A549 (cell line): ENCODE results near the gene SPAG6. TPM values are rescaled to one million over a fixed set of nuclear protein-coding genes. Genes with fewer than 3 reads are reported as not detected.

Source experiments
- ATAC-seq, 2 experiments: fragments of 200-7000 bp in 1 of 2; fragments of >200 bp in 1 of 2; cut with Nextera tagmentation in 1 of 2; cut with Tn5 transposase in 1 of 2; 3 replicates each; pipeline versions ENCODE4 v1.8.0 to v1.9.1; 2018 to 2020; ENCODE audit warnings: mild to moderate bottlenecking in 1 of 2, moderate library complexity in 1 of 2
- CTCF ChIA-PET: fragments of 300-600 bp; sonication (Branson Sonifier 250); formaldehyde crosslinking; extraction: SDS; loops from one replicate; lab custom pipeline; 2021; ENCODE audit warnings: antibody characterized with exemption, inconsistent platforms; lab: Yijun Ruan, JAX
- POLR2A ChIA-PET: fragments of 350-600 bp; formaldehyde crosslinking; extraction: SDS; loops from one replicate; lab custom pipeline; 2021; ENCODE audit warnings: antibody characterized with exemption, inconsistent platforms; lab: Yijun Ruan, JAX
- DNase-seq, 2 experiments: peaks; one replicate each; pipeline versions ENCODE4 v3.0.0 to v3.0.0-alpha.2; 2011 to 2016; ENCODE audit warnings: low read depth in 1 of 2, low spot score in 1 of 2
- FAIRE-seq: peaks from 2 replicates; lab custom pipeline; 2011; peaks lifted over from hg19 to GRCh38; lab: Jason Lieb, UNC
- H3K27ac ChIP-seq, 2 experiments: fragments of >200 bp; sonication (Bioruptor Twin); formaldehyde crosslinking; 3 replicates each; pipeline ENCODE4 v1.5.1; 2016 to 2017
- H3K4me1 ChIP-seq: fragments of >200 bp; sonication (Bioruptor Twin); formaldehyde crosslinking; 3 replicates; pipeline ENCODE4 v1.6.1; 2016
- H3K4me2 ChIP-seq: fragments of >200 bp; sonication (Bioruptor Twin); formaldehyde crosslinking; 3 replicates; pipeline ENCODE4 v1.6.1; 2016
- H3K4me3 ChIP-seq: fragments of >200 bp; sonication (Bioruptor Twin); formaldehyde crosslinking; 3 replicates; pipeline ENCODE4 v1.5.1; 2016
- H3K9me3 ChIP-seq: fragments of >200 bp; sonication (Bioruptor Twin); formaldehyde crosslinking; 3 replicates; pipeline ENCODE4 v1.6.1; 2016
- BHLHE40 ChIP-seq: IDR thresholded peaks from 2 replicates; pipeline ENCODE4 v1.6.1; 2012; ENCODE audit warnings: low read depth, low read length, inconsistent platforms
- CTCF ChIP-seq: fragments of >200 bp; sonication (Bioruptor Twin); formaldehyde crosslinking; IDR thresholded peaks from 3 replicates; pipeline ENCODE4 v1.5.1; 2016
- HMGXB4 ChIP-seq: fragments of 250-450 bp; sonication (Bioruptor Pico); IDR thresholded peaks from 2 replicates; pipeline ENCODE4 v1.5.0; 2021; ENCODE audit warnings: mild to moderate bottlenecking, moderate library complexity, borderline replicate concordance
- HOXA7 ChIP-seq: fragments of 250-450 bp; sonication (Bioruptor Pico); IDR thresholded peaks from 2 replicates; pipeline ENCODE4 v1.5.0; 2020; ENCODE audit warnings: mild to moderate bottlenecking, moderate library complexity
- KDM1A ChIP-seq: fragments of 200-600 bp; sonication (generic); IDR thresholded peaks from 2 replicates; pipeline ENCODE4 v1.6.1; 2016; ENCODE audit warnings: low read depth, mild to moderate bottlenecking
- KDM5A ChIP-seq: fragments of 200-600 bp; sonication (generic); IDR thresholded peaks from 2 replicates; pipeline ENCODE4 v1.6.1; 2016; ENCODE audit warnings: antibody characterized with exemption, mild to moderate bottlenecking
- MAZ ChIP-seq: fragments of 150-350 bp; IDR thresholded peaks from 2 replicates; pipeline ENCODE4 v1.6.1; 2014; ENCODE audit warnings: antibody characterized with exemption, low read depth, low read length, borderline replicate concordance
- MYC ChIP-seq: IDR thresholded peaks from 2 replicates; pipeline ENCODE4 v1.6.1; 2012; ENCODE audit warnings: mild to moderate bottlenecking, inconsistent platforms, low read length, improper control_type of control experiment, borderline replicate concordance
- NPAS2 ChIP-seq: fragments of 250-450 bp; sonication (Bioruptor Pico); IDR thresholded peaks from 2 replicates; pipeline ENCODE4 v1.8.0; 2022; ENCODE audit warnings: mild to moderate bottlenecking, moderate library complexity, borderline replicate concordance
- NR3C1 ChIP-seq: fragments of >200 bp; sonication (Bioruptor Twin); formaldehyde crosslinking; IDR thresholded peaks from 3 replicates; pipeline ENCODE4 v1.6.1; 2017
- PBX3 ChIP-seq: IDR thresholded peaks from 2 replicates; pipeline ENCODE4 v1.6.1; 2012
- RAD21 ChIP-seq, 2 experiments: fragments of >200 bp in 1 of 2; sonication (Bioruptor Twin) in 1 of 2; formaldehyde crosslinking in 1 of 2; IDR thresholded peaks in 1 of 2; conservative IDR thresholded peaks in 1 of 2; 2 replicates in 1 of 2; 3 replicates in 1 of 2; pipeline ENCODE4 v1.6.1; 2012 to 2018; ENCODE audit warnings: inconsistent platforms in 1 of 2
- RARB ChIP-seq: fragments of 250-450 bp; sonication (Bioruptor Pico); IDR thresholded peaks from 2 replicates; pipeline ENCODE4 v1.8.0; 2021; ENCODE audit warnings: mild to moderate bottlenecking, moderate library complexity
- RFX5 ChIP-seq: fragments of 450-650 bp; IDR thresholded peaks from 2 replicates; pipeline ENCODE4 v1.7.1; 2014; ENCODE audit warnings: antibody characterized with exemption, mild to moderate bottlenecking, moderate library complexity
- SMC3 ChIP-seq: fragments of >200 bp; sonication (Bioruptor Twin); formaldehyde crosslinking; IDR thresholded peaks from 3 replicates; pipeline ENCODE4 v1.6.1; 2018; ENCODE audit warnings: inconsistent platforms
- SREBF2 ChIP-seq: fragments of 450-650 bp; IDR thresholded peaks from 2 replicates; pipeline ENCODE4 v1.6.1; 2014; ENCODE audit warnings: mild to moderate bottlenecking, moderate library complexity
- USF2 ChIP-seq: fragments of 450-650 bp; IDR thresholded peaks from 2 replicates; pipeline ENCODE4 v1.6.1; 2014; ENCODE audit warnings: antibody characterized with exemption
- ZC3H11A ChIP-seq: fragments of 450-650 bp; IDR thresholded peaks from 2 replicates; pipeline ENCODE4 v1.6.1; 2014; ENCODE audit warnings: antibody characterized with exemption, mild to moderate bottlenecking
- WGBS: methylation state at CpG from one replicate; pipeline ENCODE4 v1.1.6; 2017; ENCODE audit errors: missing lambda C conversion rate; 5-methylcytosine and 5-hydroxymethylcytosine counted together
- polyA plus RNA-seq, 4 experiments: library from polyadenylated mRNA; depleted of rRNA in 3 of 4; stranded (reverse); fragments of >200 nt; fragmentation: RNase III in 1 of 4; extraction: RNeasy Plus Mini Kit Qiagen cat#74134 plus additional on column Dnase treatment in 1 of 4; gene quantifications; 2 replicates in 3 of 4; 3 replicates in 1 of 4; pipeline ENCODE4 v1.2.3, GENCODE V29; 2011 to 2017
- TF ChIP-seq, protein P1 (sequence below): fragments of 250-450 bp; sonication (Bioruptor Pico); IDR thresholded peaks from 2 replicates; pipeline ENCODE4 v1.5.0; 2020; ENCODE audit warnings: low read depth, mild to moderate bottlenecking, moderate library complexity
- TF ChIP-seq, protein P2 (sequence below): fragments of >200 bp; sonication (Bioruptor Twin); formaldehyde crosslinking; IDR thresholded peaks from 2 replicates; pipeline ENCODE4 v1.6.1; 2016

SPAG6 gene
- polyA plus RNA-seq, 2 of the 4 experiments (the other 2 are of a cell fraction), result 0.04 TPM; not detected in 1

DNA sequence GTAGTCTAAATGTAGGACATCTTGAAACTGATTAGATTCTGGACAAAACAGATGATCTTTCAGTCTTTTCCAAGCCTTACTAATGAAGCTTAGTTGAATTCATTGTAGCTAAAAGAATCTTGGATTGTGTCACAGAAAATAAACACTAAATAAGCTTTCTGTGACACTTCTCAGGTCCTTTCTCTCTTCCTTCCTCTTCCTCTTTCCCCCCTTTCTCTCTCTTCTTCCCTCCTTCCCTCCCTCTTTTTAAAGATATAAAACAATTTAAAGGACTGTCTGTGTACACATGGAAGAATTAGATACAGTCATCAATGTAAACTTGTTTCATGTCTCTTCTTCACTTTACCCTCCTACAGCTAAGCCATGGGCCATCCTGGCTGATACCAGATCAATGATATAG, 34.4 kb upstream of the SPAG6 start (continued):
- TF ChIP-seq, protein P1, sequence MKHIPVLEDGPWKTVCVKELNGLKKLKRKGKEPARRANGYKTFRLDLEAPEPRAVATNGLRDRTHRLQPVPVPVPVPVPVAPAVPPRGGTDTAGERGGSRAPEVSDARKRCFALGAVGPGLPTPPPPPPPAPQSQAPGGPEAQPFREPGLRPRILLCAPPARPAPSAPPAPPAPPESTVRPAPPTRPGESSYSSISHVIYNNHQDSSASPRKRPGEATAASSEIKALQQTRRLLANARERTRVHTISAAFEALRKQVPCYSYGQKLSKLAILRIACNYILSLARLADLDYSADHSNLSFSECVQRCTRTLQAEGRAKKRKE, result no peak
- TF ChIP-seq MAZ, result no peak

DNA sequence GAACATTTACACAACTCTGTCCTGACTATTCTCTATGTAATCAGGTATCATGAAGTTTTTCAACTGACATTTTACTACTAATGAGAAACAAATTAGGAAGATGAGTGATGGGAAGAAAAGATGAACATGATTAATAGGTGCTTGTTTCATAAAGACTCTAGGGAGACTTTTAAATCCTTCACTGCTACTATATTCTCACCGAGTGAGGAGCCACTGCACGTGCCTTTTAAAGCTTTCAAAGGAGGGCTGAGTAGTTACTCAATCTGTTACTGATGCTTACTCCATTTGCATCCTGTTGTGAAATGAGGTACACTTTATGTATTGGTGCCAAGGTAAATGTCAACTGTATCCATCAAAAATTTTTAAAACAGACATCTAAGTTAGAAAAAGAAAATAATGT, 30.4 kb upstream of the SPAG6 start:
- peaks cover 20% of the 10 kb centered on the region for H3K4me1 ChIP-seq
- TF ChIP-seq CTCF (no peak), NPAS2 (CRISPR knock-in tag) (no peak), RFX5 (no peak), SREBF2 (no peak), ZC3H11A (no peak), HMGXB4 (CRISPR knock-in tag) (no peak), MYC (no peak), USF2 (no peak), RAD21 (conservative IDR thresholded peaks at IDR 0.05 in 1 of 2, IDR thresholded peaks at IDR 0.05 in 1 of 2) (no peak), BHLHE40 (no peak), KDM1A (no peak), NR3C1 (no peak), KDM5A (no peak), HOXA7 (CRISPR knock-in tag) (no peak), PBX3 (no peak), RARB (CRISPR knock-in tag) (no peak), SMC3 (no peak)
- TF ChIP-seq, protein P2, sequence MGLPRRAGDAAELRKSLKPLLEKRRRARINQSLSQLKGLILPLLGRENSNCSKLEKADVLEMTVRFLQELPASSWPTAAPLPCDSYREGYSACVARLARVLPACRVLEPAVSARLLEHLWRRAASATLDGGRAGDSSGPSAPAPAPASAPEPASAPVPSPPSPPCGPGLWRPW, result no peak
- TF ChIP-seq, protein P1, result no peak
- TF ChIP-seq, all 56 proteins: peak for 0
- FAIRE-seq, result no peak
- Histone ChIP-seq H3K9me3 (no peaks in the 10 kb centered on the region), H3K4me2 (peak overlapping the region; percentile 91), H3K4me3 (no peak overlapping the region; the same call in 2 of the 3 replicates), H3K27ac (no peak overlapping the region)
- ChIA-PET POLR2A (interaction anchor here (2.4 to 2.5 kb wide), 3 partner anchors 25 to 312 kb away, joined by 17 to 62 read pairs (median 19); partner anchors contain the start of gene DNAJC1), CTCF (interaction anchor here (1.6 kb wide), 1 partner anchor 82 kb away, joined by 3 read pairs; no protein-coding TSS in a partner anchor)
- no peak for ATAC-seq
- WGBS, result 69% methylated on average over 2 of the region's 2 CpGs
- no peak for DNase-seq
